ENCODE results near the gene WAC. TPM values are rescaled to one million over a fixed set of nuclear protein-coding genes. Genes with fewer than 3 reads are reported as not detected.
"Not testable (repeated sequence)": the region's sequence is repeated elsewhere in the genome, so short reads cannot be mapped to it uniquely, and the experiment has no call there.

Gene WAC, protein sequence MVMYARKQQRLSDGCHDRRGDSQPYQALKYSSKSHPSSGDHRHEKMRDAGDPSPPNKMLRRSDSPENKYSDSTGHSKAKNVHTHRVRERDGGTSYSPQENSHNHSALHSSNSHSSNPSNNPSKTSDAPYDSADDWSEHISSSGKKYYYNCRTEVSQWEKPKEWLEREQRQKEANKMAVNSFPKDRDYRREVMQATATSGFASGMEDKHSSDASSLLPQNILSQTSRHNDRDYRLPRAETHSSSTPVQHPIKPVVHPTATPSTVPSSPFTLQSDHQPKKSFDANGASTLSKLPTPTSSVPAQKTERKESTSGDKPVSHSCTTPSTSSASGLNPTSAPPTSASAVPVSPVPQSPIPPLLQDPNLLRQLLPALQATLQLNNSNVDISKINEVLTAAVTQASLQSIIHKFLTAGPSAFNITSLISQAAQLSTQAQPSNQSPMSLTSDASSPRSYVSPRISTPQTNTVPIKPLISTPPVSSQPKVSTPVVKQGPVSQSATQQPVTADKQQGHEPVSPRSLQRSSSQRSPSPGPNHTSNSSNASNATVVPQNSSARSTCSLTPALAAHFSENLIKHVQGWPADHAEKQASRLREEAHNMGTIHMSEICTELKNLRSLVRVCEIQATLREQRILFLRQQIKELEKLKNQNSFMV
- total RNA-seq: 100 to 1,000 TPM; 119 to 123 TPM

- peaks cover 37% of the 10 kb centered on the region for H3K4me1 Mint-ChIP-seq
- peak; percentile 86 for ATAC-seq (replicated peaks)
These were observed at the start of gene WAC for GRCh38 chr10:28532337-28533185. Gene WAC, plus strand, starts transcription at chr10:28533118. Its CDS starts 462 bp downstream, at chr10:28533580.

DNA sequence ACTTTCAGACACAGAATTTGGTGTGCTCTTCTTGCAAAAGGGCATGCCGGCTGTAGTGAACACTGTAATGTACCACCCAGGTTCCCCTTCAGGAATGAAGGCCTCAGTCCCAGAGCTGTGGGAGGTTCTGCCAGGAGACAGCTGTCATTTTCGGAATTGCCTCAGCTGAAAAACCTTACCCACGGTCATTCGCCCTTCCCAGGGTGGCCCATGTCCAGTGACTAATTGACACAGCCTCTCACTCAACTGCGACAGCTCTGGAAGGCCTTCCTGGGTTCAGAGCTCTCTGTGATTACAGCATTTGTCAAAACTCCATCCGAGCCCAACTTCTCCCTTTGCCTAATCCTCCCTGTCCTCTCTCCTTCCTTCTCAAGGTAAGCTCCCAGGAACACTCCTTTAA is 43.7 kb upstream of the WAC start:
- Mint-ChIP-seq H3K4me1 (peaks cover 4% of the 10 kb centered on the region), H3K4me3 (no peak overlapping the region), H3K36me3 (ENCODE audit: low read depth) (no peaks in the 10 kb centered on the region), H3K27ac (no peak overlapping the region), H3K9me3 (no peaks in the 10 kb centered on the region), H3K27me3 (peaks cover 14% of the 10 kb centered on the region)
- ATAC-seq (replicated peaks): no peak

More at GRCh38 chr10:28532337-28533185, at the start of gene WAC:
- H3K27ac Mint-ChIP-seq: peak within 1 kb of the TSS; percentile 100
- H3K36me3 Mint-ChIP-seq (ENCODE audit: low read depth): peaks cover 66% of the 10 kb centered on the region
- no peaks in the 10 kb centered on the region for H3K27me3 Mint-ChIP-seq
- H3K9me3 Mint-ChIP-seq: no peaks in the 10 kb centered on the region
- peak within 1 kb of the TSS; percentile 94 for H3K4me3 Mint-ChIP-seq

- H3K27ac Mint-ChIP-seq; H3K36me3 Mint-ChIP-seq (ENCODE audit: low read depth); H3K4me3 Mint-ChIP-seq; H3K4me1 Mint-ChIP-seq; H3K9me3 Mint-ChIP-seq; ATAC-seq (replicated peaks): not testable (repeated sequence)
- H3K27me3 Mint-ChIP-seq: peaks cover 14% of the 10 kb centered on the region
These were observed 42.6 kb upstream of the WAC start for GRCh38 chr10:28490256-28490865.

DNA sequence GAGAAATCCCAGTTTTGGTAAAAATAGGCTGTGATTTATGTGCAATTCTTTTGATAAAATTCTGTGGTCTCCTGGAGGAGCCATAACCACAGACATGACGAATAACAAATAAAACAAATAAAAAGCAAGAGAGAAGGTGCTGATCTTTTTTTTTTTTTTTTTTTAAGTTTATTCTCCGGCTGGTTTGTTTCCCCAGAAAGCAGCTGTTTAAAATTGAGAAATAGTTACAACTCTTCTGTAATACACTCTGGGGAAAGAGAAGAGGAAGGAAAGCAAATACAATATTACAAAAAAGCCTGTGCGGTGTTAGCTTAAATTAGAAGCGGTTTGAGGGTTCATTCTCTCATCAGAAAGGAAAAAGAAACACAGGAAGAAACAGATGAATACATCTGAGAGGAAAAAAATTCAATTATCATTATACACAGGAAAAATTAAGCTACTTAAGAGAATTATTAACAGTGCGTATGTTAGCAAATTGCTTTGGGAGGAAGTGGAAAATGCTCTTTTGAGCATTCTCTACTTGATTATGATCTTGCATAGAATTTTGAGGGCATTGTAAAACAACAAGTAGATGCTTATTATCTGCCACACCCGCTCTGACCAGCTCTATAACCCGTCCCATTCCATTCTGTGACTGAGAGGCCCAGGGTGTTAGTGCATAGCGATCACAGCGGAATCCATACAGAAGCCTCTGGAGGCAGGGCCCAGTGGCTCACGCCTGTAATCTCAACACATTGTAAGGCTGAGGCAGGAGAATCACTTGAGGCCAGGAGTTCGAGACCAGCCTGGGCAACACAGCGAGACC is 40.6 kb upstream of the WAC start:
- H3K27ac Mint-ChIP-seq: no peak overlapping the region
- peaks cover 4% of the 10 kb centered on the region for H3K4me1 Mint-ChIP-seq
- ATAC-seq (replicated peaks): no peak
- no peak overlapping the region for H3K4me3 Mint-ChIP-seq
- H3K27me3 Mint-ChIP-seq: peaks cover 14% of the 10 kb centered on the region
- no peaks in the 10 kb centered on the region for H3K36me3 Mint-ChIP-seq (ENCODE audit: low read depth)
- no peaks in the 10 kb centered on the region for H3K9me3 Mint-ChIP-seq

- ATAC-seq (replicated peaks): no peak
- Mint-ChIP-seq H3K4me1 (no peaks in the 10 kb centered on the region), H3K27me3 (peaks cover 8% of the 10 kb centered on the region), H3K9me3 (no peaks in the 10 kb centered on the region), H3K27ac (no peak overlapping the region), H3K4me3 (no peak overlapping the region), H3K36me3 (ENCODE audit: low read depth) (no peaks in the 10 kb centered on the region)
These were observed 38.5 kb upstream of the WAC start for GRCh38 chr10:28494420-28494819.

GRCh38 chr10:28495084-28495483 is 37.8 kb upstream of the WAC start:
- peaks cover 8% of the 10 kb centered on the region for H3K27me3 Mint-ChIP-seq
- no peaks in the 10 kb centered on the region for H3K36me3 Mint-ChIP-seq (ENCODE audit: low read depth)
- H3K9me3 Mint-ChIP-seq: no peaks in the 10 kb centered on the region
- ATAC-seq (replicated peaks): no peak
- H3K4me1 Mint-ChIP-seq: no peaks in the 10 kb centered on the region
- H3K27ac Mint-ChIP-seq: no peak overlapping the region
- H3K4me3 Mint-ChIP-seq: no peak overlapping the region

- Mint-ChIP-seq H3K27ac (no peak overlapping the region), H3K4me1 (no peaks in the 10 kb centered on the region), H3K27me3 (peaks cover 5% of the 10 kb centered on the region), H3K4me3 (no peak overlapping the region), H3K36me3 (ENCODE audit: low read depth) (no peaks in the 10 kb centered on the region), H3K9me3 (no peaks in the 10 kb centered on the region)
- ATAC-seq (replicated peaks): no peak
These were observed 36.9 kb upstream of the WAC start for GRCh38 chr10:28496017-28496416.

GRCh38 chr10:28496481-28496961 is 36.4 kb upstream of the WAC start:
- H3K9me3 Mint-ChIP-seq: no peaks in the 10 kb centered on the region
- no peaks in the 10 kb centered on the region for H3K36me3 Mint-ChIP-seq (ENCODE audit: low read depth)
- no peak for ATAC-seq (replicated peaks)
- no peak overlapping the region for H3K27ac Mint-ChIP-seq
- H3K4me1 Mint-ChIP-seq: no peaks in the 10 kb centered on the region
- no peak overlapping the region for H3K4me3 Mint-ChIP-seq
- no peaks in the 10 kb centered on the region for H3K27me3 Mint-ChIP-seq

- H3K9me3 Mint-ChIP-seq: no peaks in the 10 kb centered on the region
- H3K4me3 Mint-ChIP-seq: no peak overlapping the region
- no peak for ATAC-seq (replicated peaks)
- peak overlapping the region; percentile 49 for H3K27ac Mint-ChIP-seq
- no peaks in the 10 kb centered on the region for H3K36me3 Mint-ChIP-seq (ENCODE audit: low read depth)
- H3K4me1 Mint-ChIP-seq: no peaks in the 10 kb centered on the region
- no peaks in the 10 kb centered on the region for H3K27me3 Mint-ChIP-seq
These were observed 35.4 kb upstream of the WAC start for GRCh38 chr10:28497313-28498126.

DNA sequence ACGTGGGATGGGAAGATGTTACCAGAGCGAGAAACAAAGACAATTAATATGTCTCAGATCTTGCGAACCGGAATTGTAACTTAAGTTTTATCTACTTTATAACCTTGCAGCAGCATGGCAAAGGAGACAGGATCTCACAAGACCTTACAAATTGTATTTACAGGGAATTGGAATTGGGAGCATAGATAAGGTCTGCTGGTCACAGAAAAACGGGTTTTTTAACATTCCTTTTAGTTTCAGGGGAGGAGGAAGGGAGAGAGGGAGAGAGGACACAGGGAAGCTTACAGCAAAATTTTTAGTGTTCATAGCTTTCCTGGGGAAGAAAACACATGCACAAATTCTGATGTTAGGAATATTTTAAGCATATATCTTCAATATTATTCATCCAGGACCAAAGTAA is 32.7 kb upstream of the WAC start:
- not testable (repeated sequence) for H3K4me3 Mint-ChIP-seq, H3K27ac Mint-ChIP-seq

DNA sequence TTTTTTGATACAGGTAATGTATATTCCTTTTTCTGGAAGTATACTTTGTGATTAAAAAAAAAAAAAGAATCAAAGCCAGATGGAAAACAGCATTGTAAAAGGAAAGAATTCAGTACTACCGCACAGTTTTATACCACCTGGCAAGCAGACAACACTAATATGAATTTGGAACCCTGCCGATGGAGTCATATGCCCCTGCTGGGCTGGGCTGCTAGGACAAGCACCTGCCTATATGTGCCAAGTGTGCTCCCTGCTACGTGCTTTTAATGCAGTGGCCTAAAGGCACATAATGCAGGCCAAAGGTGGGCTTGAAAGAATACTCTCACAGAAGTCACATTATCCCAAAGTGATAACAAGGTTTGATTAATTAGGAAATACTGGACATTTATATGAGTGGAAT is 29.8 kb upstream of the WAC start:
- no peaks in the 10 kb centered on the region for H3K36me3 Mint-ChIP-seq (ENCODE audit: low read depth)
- no peaks in the 10 kb centered on the region for H3K4me1 Mint-ChIP-seq
- no peaks in the 10 kb centered on the region for H3K27me3 Mint-ChIP-seq
- no peak for ATAC-seq (replicated peaks)
- H3K4me3 Mint-ChIP-seq: peak overlapping the region; percentile 67
- no peak overlapping the region for H3K27ac Mint-ChIP-seq
- H3K9me3 Mint-ChIP-seq: no peaks in the 10 kb centered on the region

More for the DNA sequence above, 32.7 kb upstream of the WAC start:
- not testable (repeated sequence) for H3K27me3 Mint-ChIP-seq; H3K36me3 Mint-ChIP-seq (ENCODE audit: low read depth); ATAC-seq (replicated peaks); H3K4me1 Mint-ChIP-seq; H3K9me3 Mint-ChIP-seq

- Mint-ChIP-seq H3K27me3 (no peaks in the 10 kb centered on the region), H3K4me3 (no peak overlapping the region), H3K4me1 (no peaks in the 10 kb centered on the region), H3K36me3 (ENCODE audit: low read depth) (no peaks in the 10 kb centered on the region), H3K27ac (no peak overlapping the region), H3K9me3 (no peaks in the 10 kb centered on the region)
- ATAC-seq (replicated peaks): no peak
These were observed 27.5 kb upstream of the WAC start for GRCh38 chr10:28505359-28505959.
